HG03108 (cell line): ENCODE measurements around the gene GLCCI1.
"Not testable (repeated sequence)": the region's sequence is repeated elsewhere in the genome, so short reads cannot be mapped to it uniquely, and the experiment has no call there.

Experiments
- ATAC-seq: cut with Tn5 transposase; IDR thresholded peaks from one replicate; pipeline ENCODE4 v1.9.1; 2021; ENCODE audit warnings: moderate library complexity; ENCODE audit not compliant: unreplicated experiment

The GLCCI1 gene

DNA sequence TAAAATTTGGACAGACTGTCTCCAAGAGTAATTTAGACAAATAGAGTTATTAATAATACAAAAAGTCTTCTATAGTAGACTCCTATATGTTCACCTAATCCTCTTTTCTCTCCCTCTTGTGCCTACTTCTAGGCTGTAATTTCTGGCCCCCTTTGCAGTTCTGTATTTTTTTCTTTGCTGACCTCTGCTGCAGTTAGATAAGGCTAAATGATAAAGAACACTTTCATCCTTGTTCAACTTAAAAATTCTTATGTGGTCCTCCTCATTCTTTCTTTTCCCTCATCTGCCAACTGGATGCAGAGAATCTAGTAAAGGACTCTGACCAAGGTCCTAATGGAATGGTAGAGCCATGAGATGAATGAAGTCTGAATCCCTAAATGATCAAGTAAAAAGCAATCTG, 20.1 kb downstream of the GLCCI1 start:
- no peak for ATAC-seq

DNA sequence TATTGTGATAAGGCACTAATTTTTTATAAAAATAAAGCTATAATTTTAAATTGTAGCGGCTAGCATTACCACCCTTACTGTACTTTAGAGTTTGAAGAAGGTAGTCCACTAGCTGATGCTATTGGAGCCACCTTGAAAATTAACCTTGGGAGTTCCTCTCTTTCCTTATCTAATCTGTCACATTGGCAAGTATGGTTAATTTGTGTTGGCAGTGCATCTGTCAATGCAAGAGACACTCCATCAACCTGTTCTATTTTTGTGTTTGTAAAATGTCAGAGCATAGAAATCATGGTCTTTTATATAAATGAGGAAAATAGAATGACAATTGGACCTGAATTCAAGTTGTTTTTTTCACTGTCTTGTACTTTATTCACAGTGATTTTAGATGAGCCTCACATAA, 20.5 kb downstream of the GLCCI1 start:
- ATAC-seq: no peak

DNA sequence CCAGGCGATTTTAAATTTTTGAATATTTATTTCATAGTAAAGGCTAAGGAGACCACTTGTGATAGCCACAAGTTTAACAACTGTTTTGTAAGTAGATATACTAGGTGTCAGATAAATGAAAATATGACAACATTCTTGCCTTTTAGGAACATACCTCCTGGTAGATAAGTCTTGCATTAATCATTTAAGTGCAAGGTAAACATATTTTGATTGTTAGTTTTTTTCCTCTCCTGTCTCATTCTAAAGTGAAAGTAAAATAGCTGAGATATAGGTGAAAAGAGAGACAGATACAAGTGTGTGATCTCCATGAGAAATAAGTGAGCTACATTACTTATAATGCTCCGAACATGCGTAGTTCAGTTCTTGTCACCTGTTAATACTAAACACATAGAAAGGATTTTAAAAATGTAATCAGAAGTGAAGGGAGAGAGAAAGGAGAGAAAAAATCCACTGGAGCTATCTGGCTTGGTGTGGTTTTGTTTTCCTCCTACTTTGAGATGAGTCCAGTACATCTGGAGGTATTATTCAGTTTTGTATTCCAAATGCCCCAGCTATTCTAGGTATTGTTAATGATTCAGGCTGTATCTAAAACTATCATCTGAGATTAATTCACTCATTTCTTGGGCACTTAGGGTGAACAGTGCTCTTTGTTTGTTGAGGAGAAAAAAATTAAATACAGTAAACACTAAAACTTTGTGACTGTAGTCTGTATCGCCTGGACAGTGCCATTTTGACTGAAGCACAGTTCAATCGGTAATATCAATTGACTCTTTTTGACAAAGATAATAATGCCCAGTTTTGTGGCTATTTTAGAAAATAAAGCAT, 21.2 kb downstream of the GLCCI1 start:
- no peak for ATAC-seq

DNA sequence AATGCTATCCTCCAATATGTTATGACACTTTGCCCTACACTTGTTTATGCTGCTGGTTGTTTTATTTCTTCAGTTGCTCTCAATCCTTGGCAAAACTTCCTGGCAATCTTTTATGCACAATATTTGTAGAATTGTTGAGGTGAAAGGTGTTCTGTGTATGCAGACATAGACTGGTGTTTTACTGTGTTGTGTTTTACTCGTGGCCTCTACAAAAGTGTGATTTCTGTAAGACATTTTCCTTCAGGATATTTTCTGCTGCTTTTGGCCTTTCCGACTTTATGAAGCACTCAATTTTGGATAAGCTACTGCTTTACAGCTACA, 21.8 kb downstream of the GLCCI1 start:
- no peak for ATAC-seq

DNA sequence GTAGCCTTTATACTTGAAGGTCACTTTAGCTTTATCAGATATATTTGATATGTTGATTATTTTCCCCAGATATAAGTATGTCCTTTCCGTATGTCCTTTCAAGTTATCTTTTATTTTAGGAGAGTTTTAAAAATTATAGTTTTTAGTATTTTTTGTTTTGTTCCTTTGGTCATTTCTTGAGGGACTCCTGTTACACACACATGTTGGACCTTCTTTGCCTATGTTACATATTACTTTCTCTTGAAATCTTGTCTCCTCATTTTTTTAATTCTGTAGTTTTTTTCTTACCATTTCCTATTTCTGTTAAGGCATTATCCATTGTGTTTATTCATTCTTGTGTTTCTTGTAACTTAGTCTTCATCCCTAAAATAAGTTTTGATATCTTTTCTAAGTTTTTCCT, 23.9 kb downstream of the GLCCI1 start:
- no peak for ATAC-seq

DNA sequence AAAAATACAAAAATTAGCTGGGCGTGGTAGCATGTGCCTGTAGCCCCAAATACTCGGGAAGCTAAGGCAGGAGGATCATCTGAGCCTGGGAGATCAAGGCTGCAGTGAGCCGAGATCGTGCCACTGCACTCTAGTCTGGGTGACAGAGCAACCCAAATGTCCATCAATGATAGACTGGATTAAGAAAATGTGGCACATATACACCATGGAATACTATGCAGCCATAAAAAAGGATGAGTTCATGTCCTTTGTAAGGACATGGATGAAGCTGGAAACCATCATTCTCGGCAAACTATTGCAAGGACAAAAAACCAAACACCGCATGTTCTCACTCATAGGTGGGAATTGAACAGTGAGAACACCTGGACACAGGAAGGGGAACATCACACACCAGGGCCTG, 26.8 kb downstream of the GLCCI1 start:
- not testable (repeated sequence) for ATAC-seq

DNA sequence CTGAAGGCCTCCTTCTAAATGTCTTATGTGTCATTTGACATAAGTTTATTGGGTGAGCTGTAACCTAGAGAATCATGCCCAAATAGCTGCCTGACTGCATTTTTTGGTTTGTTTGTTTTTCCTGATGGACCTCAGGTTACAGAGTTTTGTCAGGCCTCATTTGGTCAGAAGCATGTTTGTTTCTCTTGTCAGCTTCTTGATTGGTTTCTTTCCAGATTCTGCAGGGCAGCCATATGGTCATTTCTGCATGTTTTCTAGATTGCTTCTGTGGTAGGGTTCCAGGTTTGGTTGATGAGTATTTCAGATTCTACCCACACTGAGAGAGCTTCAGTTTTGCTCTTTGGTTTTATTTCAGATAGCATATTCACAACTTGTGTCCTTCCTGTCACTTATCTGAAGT, 28.0 kb downstream of the GLCCI1 start:
- ATAC-seq: no peak

DNA sequence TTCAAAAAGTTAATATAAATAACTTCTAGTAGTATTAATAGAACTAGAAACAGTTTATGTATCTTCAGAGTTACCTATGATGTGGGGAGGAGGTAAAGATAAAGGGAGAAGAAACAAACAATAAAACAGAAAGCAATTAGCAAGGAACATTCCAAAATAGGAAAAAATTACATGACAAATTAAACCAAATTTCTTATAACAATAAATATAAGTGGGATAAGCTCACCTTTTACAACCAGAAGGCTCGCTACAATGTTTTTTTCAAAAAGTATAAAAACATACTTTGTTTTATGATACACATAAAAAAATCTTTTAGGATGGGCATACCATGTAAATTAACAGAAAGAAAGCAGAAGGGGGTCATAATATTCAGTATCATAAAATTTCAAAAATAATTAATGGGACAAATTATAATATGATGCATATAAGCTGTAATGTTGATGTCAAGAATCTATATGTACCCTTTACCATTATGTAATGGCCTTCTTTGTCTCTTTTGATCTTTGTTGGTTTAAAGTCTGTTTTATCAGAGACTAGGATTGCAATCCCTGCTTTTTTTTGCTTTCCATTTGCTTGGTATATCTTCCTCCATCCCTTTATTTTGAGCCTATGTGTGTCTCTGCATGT, 31.8 kb downstream of the GLCCI1 start:
- no peak for ATAC-seq

DNA sequence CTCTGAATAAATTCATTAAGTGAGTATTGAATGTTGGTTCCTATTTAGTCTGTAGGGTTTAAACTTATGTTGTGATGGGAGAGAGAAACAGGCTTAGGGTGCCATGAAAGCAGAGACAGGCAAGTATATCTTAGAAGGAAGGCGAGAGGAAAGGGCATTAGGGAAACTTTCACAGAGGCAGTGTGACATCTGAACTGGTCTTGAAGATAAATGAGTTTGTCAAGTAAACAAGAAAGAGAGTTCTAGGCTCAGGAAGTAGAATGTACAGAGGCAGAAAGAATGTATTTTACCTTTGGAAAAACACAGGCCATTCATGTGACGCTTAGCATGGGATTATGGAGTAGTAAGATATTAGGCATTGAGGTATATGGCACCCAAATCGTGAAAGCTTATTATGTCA, 34.5 kb downstream of the GLCCI1 start:
- ATAC-seq: no peak

DNA sequence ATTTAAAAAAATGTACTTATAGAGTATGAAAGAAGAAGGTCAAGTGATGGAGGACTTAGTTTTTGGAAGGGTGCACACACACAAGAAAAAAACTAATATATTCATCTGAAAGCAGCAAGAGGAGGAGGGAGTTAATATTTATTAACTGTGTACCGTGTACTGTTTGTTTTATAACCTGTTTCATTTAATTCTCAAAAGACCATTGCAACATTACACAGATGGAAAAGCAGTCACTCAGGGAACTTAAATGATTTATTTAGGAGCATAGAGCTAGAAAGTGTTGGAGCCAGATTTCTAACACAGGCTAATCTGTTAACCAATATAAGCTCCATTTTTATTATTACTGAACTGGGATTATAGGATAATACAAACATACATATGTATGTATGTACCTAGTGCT, 36.7 kb downstream of the GLCCI1 start:
- ATAC-seq: no peak

DNA sequence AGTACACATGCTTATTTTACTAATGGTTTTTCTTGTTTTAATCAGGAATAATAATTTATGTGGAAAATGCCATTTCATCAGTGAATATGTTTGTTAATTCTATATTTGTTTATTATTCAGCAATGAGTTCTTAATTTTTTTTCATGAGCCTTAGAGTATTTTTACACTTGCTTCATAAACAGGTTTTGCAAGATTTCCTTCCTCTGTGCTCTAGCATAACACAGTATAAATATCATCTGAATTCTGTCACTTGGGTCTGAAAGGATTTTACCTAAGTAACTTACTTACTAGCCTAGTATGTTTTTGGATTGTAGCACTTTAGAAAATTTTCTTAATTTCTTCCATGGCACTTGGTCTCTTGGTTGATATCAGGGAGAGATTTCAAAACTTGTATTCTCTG, 45.8 kb downstream of the GLCCI1 start:
- no peak for ATAC-seq

DNA sequence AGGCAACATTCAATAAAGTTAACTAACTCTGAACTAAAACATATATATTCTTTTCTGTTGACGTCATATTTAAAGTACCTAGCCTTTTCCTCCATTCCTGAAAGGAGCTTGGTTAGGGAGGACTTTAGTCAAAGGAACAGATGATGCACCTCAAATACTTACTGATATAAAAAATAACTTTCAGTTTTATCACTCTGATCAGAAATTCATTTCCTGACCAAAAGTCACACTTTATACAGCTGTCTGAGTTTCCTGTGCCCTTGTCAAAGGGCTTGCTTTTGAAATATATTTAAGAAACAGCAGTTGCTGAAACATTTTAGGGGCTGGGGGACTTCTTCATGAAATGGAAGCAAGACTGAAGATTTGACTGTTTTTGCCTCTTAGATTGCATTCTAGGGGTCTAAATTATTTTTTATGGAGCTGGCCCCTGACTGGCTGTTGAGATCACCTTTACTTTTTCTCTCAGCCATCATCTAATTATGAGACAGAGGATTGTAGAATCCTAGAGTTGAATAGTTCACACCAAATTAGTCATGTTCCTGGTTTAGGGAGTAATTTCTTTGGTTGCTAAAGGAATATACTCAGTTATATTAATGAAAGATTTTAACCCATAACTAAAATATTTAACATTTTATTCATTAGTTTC, 46.6 kb downstream of the GLCCI1 start:
- no peak for ATAC-seq

DNA sequence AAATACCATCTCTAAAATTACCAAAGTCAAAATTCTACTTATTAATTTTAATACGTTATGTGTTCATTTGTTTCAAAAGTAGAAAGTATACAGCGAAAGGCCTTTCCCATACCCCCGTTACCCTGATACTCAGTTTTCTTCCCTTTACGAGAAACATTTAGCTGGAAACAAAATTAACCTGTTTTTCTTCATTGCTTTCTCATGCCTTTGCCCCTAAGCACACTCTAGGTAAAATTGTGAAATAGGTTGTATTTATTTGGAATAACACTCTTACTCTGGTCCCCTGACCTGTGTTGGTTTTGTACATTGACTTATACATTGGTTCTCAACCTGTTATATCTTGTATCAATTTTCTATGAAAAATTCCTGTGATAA, 47.1 kb downstream of the GLCCI1 start:
- no peak for ATAC-seq

DNA sequence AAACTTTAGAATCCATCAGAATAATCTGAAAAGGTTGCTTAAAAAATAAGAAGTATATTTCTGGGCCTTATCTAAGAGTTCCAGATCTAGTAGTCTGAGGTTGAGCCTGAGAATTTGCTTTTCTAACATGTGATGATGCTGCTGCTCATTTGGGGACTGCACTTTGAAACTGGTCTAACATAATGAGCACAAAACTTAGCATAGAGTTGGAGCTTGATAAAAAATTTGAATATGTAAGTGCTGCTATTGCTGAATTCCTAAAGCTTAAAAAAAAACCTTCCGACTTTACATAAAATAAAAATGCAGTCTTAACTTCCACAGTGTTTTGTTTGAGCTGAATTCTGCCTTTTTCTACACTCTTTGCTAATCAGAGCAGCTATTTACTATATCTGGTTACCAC, 48.8 kb downstream of the GLCCI1 start:
- ATAC-seq: no peak

DNA sequence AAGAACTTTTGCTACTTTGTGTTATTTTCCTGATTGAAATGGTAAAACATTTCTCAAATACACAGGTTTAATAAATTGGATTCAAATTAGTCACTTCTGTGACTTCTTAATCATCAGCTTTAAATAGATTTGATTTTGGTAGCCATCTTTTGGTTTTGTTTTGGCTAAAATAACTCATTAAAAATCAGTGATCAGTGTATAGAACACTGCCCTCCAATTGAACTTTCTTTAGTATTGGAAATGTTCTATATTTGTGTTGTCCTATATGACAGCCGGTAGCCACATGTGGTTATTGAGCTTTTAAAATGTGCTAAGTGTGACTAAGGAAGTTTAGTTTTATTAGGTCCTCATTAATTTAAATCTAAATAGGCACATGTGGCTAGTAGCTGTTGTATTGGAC, 50.4 kb downstream of the GLCCI1 start:
- ATAC-seq: no peak

DNA sequence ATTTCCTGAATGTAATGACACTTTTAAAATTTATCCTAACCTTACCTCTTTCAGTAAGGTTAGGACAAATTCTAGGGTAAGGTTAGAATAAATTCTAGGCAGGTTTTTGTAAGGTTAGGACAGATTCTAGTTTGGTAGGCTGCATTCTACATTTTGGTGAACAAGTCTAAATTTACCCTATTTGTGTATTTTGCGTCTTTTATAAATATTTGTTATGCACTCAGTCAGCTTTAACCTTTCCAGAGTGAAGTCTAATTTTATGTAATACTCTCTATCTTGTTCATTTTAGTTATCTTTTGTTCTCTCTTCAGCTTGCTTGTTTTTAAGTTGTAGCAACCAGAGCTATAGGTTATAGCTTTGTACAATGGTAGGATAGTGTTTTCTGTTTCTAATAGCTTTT, 54.0 kb downstream of the GLCCI1 start:
- no peak for ATAC-seq

DNA sequence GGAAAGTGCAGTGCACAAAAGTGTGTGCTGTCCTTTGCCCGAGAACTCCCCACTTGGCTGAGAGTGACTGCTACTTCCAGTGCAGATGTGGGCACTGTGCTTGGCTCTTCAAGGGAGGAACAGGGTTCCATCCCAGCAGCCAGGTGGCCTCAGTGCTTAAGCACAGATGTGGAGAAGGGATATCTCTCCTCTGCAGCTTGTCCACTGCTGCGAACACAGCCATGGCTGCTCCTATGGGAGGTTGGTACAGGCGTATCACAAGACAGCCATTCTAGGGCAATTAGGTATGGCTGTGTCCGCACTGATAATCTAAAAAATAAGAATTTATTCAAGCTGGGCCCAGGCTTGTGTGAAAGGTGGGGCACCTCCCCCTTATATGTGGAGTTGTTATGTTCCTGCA, 66.6 kb downstream of the GLCCI1 start:
- ATAC-seq: no peak

DNA sequence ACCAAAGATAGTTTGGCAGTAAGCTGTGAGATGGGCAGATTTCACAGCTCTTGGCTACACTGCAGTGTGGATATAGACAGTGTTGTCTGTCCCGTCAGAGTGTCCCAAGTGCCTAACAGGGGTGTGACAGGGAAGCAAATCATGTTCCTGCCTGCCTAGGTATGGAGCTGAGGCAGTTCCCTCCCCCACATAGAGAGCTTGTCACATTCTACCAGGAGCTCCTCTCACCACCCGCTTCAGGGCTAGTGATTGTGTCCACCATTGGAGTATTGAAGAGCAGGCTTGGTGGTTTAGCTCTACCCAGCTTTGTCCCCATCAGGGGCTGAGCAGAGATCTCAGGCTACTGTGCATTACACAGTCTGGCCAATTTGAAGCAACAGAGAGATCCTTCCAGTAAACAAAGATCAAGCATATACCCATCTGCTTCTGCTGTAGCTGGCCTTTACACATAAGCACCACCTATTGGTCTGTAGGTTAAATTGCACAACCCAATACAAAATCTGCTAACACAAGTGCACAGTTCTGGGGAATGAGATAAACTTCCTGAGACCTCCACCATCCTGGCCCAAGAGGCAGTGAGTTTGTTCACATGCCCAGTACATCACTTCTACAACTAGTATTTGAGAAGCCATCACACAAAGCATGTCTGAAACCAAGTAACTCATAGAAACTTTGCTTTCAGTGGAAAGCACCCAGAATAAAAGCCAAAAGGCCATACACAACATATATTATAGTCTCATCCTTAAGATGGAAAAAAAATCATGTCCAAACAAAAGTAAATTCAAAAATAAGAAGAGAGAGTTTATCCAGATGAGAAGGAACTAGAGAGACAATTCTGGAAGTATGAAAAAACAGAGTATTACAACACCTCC, 67.3 kb downstream of the GLCCI1 start:
- peak; percentile 51 for ATAC-seq

DNA sequence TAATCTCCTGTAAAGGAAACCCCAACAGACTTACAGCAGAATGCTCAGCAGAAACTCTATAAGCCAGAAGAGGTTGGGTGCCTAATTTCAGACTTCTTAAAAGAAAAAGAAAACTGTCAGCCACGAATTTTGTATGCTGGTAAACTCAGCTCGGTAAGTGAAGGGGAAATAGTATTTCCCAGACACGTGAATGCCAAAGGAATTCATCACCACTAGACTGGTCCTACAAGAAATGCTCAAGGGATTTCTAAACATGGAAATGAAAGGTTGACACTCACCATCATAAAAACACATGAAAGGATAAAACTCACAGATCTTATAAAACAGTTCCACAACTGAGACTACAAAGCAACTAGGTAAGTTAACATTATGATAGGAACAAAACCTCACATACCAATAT, 68.6 kb downstream of the GLCCI1 start:
- no peak for ATAC-seq

DNA sequence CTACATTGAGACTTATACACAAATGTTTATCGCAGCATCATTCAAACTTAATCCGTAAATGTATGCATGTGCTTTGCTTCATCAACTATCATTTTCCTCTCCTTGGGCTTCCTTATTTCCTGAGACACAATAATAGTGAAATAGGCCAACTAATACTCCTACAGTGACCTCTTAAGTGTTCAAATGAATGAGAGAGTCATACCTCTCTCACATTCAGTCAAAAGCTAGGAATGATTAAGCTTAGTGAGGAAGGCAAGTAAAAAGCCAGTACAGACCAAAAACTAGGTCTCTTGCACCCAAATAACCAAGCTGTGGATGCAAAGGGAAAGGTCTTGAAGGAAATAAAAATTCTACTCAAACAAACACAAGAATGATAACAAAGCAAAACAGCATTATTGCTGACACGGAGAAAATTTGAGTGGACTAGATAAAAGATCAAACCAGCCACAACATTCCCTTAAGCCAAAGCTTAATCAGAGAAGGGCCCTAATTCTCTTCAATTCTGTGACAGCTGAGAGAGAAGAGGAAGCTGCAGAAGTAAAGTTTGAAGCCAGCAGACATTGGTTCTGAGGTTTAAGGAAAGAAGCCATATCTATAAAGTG, 72.3 kb downstream of the GLCCI1 start:
- ATAC-seq: no peak
